Left lung (tissue), 10 donors: ENCODE data around the gene FOXQ1. TPM values are rescaled to one million over a fixed set of nuclear protein-coding genes. Genes with fewer than 3 reads are reported as not detected.
A peak's percentile ranks its signal among the peaks of the same experiment; 100 is the strongest.

Source experiments
- ATAC-seq: fragments of 200-7000 bp; cut with Tn5 transposase; one replicate; pipeline ENCODE4 v1.9.1; 2020; ENCODE audit warnings: moderate library complexity
- DNase-seq, 4 donors: peaks; one replicate each; pipeline ENCODE4 v3.0.0-alpha.2; 2013 to 2020
- H3K27ac ChIP-seq, 2 donors: fragments of 200-600 bp; sonication (generic) in 1 of 2; one replicate each; pipeline versions ENCODE4 v1.5.0 to v1.8.0; 2020 to 2021
- H3K27me3 ChIP-seq, 2 donors: fragments of 200-600 bp; sonication (generic) in 1 of 2; one replicate each; pipeline versions ENCODE4 v1.5.0 to v1.8.0; 2020 to 2021
- H3K36me3 ChIP-seq, 2 donors: fragments of 200-600 bp; sonication (generic) in 1 of 2; one replicate each; pipeline versions ENCODE4 v1.5.0 to v1.8.0; 2020 to 2021
- H3K4me1 ChIP-seq, 2 donors: fragments of 200-600 bp; one replicate each; pipeline ENCODE4 v1.8.0; 2021
- H3K4me3 ChIP-seq, 2 donors: fragments of 200-600 bp; sonication (generic) in 1 of 2; one replicate each; pipeline versions ENCODE4 v1.5.0 to v1.8.0; 2020 to 2021; ENCODE audit warnings: mild to moderate bottlenecking in 1 of 2
- H3K9me3 ChIP-seq, 2 donors: fragments of 200-600 bp; sonication (generic) in 1 of 2; one replicate each; pipeline versions ENCODE4 v1.5.0 to v1.8.0; 2020 to 2021
- CTCF ChIP-seq, 2 donors: fragments of 200-600 bp; sonication (generic) in 1 of 2; IDR thresholded peaks; one replicate each; pipeline versions ENCODE4 v1.5.0 to v1.8.0; 2021; ENCODE audit warnings: antibody characterized with exemption in 2 of 2
- intact Hi-C, 2 donors: fragments of 100-400 bp; cut with DNase I; formaldehyde crosslinking; loops; one replicate each; pipeline versions ENCODE4 v1.11.2 to v1.14.2; 2022
- polyA plus RNA-seq, 6 donors: library from polyadenylated mRNA; unstranded; fragments of 120-200 nt; gene quantifications; one replicate each; pipeline ENCODE4 v1.2.1, GENCODE V29; 2013; ENCODE audit not compliant: insufficient read length in 6 of 6
- total RNA-seq, 2 donors: library from RNA; stranded (reverse); fragmentation: NEBNext Ultra II Directional; extraction: Animal tissue kit (Norgen Biotek cat#: 25700); gene quantifications; one replicate each; pipeline ENCODE4 v1.2.1, GENCODE V29; 2021
- donor health status: DM: no; HTN: yes; CAD: no.
- donor health status: DM: no; HTN: no; CAD: no.

The FOXQ1 gene
- total and polyA plus RNA-seq, 8 donors = 2.0 to 12.1 (median 3.5) TPM

DNA sequence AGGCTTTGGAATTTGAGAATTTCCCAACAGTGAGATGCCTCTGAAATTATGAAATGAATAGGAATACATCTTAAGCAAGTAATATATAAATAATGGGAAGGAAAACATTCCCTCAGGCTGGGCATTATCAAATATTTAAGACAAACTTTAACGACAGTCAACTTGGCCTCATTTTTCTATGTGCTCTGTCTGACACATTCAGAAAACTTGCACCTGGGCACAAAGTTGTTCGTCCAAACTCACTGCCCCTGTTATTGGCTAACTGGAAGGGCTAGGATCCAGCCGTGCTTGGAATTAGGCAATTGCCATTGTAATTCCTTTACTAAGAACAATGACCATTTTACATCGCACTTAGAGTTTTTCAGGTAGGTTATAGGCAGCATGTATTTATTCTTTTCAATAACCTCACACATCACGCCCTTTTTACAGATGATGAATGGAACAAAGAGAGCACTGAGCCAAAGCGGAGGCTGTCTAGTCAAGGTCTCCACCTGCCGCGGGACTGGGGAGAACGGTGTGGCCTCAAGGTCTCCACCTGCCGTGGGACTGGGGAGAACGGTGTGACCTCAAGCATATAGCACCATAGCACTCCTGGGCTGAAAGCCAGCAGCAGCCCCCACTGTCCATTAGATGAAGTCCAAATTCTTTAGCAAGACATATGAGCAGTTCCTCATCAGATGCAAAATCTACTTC lies 40.7 kb upstream of the FOXQ1 start:
- DNase-seq = no peak
- Histone ChIP-seq H3K27ac (no peak overlapping the region), H3K4me3 (no peak overlapping the region), H3K36me3 (no peaks in the 10 kb centered on the region), H3K9me3 (peaks cover 0 to 5% of the 10 kb centered on the region in 2 donors), H3K4me1 (no peaks in the 10 kb centered on the region), H3K27me3 (peaks cover 0 to 4% of the 10 kb centered on the region in 2 donors)
- no peak for TF ChIP-seq CTCF (IDR thresholded peaks at IDR 0.05)
- intact Hi-C loops = no loop called here
- ATAC-seq = no peak

GRCh38 chr6:1278061-1278720 lies 33.7 kb upstream of the FOXQ1 start:
- no peaks in the 10 kb centered on the region for H3K36me3 ChIP-seq
- intact Hi-C loops = no loop called here
- DNase-seq = peak in 1 of 4 donors; percentile 16
- peaks cover 0 to 14% of the 10 kb centered on the region in 2 donors for H3K27me3 ChIP-seq
- H3K27ac ChIP-seq = no peak overlapping the region
- no peak for TF ChIP-seq CTCF (IDR thresholded peaks at IDR 0.05)
- no peaks in the 10 kb centered on the region for H3K4me1 ChIP-seq
- H3K4me3 ChIP-seq = no peak overlapping the region
- ATAC-seq = no peak
- no peaks in the 10 kb centered on the region for H3K9me3 ChIP-seq

- no peaks in the 10 kb centered on the region for H3K36me3 ChIP-seq
- H3K9me3 ChIP-seq = no peaks in the 10 kb centered on the region
- no peak overlapping the region for H3K27ac ChIP-seq
- ATAC-seq (no peak), DNase-seq (no peak)
- no peak overlapping the region for H3K4me3 ChIP-seq
- intact Hi-C loops = no loop called here
- no peaks in the 10 kb centered on the region for H3K4me1 ChIP-seq
- peaks cover 0 to 14% of the 10 kb centered on the region in 2 donors for H3K27me3 ChIP-seq
- TF ChIP-seq CTCF (IDR thresholded peaks at IDR 0.05) = no peak
Observed at GRCh38 chr6:1279065-1279464, 32.8 kb upstream of the FOXQ1 start.

GRCh38 chr6:1280666-1281300 lies 31.1 kb upstream of the FOXQ1 start:
- H3K4me3 ChIP-seq = no peak overlapping the region
- no peaks in the 10 kb centered on the region for H3K9me3 ChIP-seq
- ATAC-seq (no peak), DNase-seq (no peak)
- TF ChIP-seq CTCF (IDR thresholded peaks at IDR 0.05) = no peak
- intact Hi-C loops = no loop called here
- H3K36me3 ChIP-seq = no peaks in the 10 kb centered on the region
- peaks cover 0 to 14% of the 10 kb centered on the region in 2 donors for H3K27me3 ChIP-seq
- no peak overlapping the region for H3K27ac ChIP-seq
- peaks cover 0 to 4% of the 10 kb centered on the region in 2 donors for H3K4me1 ChIP-seq

DNA sequence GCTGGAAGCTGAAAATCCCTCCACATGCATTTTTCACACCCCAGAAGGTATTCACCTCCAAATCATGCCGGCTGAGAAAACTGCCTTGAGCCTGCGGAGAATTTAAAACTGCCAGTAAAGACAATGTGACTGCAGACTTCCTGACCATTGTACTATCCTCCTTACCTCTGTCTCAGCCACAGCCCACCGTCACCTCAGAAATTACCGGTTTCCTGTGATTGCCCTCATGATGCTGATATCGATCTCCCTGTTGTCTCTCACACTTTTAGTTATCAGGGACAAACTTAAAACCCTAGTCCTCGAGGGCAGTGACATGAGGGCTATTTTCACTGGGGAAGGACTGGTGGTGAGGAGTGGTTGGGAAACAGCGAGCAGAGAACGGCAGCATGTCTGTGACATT lies 30.2 kb upstream of the FOXQ1 start:
- Histone ChIP-seq H3K27me3 (peaks cover 0 to 14% of the 10 kb centered on the region in 2 donors), H3K36me3 (no peaks in the 10 kb centered on the region), H3K27ac (no peak overlapping the region), H3K4me3 (no peak overlapping the region), H3K9me3 (no peaks in the 10 kb centered on the region), H3K4me1 (peaks cover 2 to 7% of the 10 kb centered on the region in 2 donors)
- ATAC-seq (no peak), DNase-seq (no peak)
- intact Hi-C loops = no loop called here
- TF ChIP-seq CTCF (IDR thresholded peaks at IDR 0.05) = no peak
